WTC11 (cell line): ENCODE data around the gene POLD3. TPM values are rescaled to one million over a fixed set of nuclear protein-coding genes. Genes with fewer than 3 reads are reported as not detected.

Source experiments
- ATAC-seq: fragments of 200-7000 bp; cut with Tn5 transposase; 2 replicates; pipeline ENCODE4 v1.10.0; 2021; ENCODE audit warnings: mild to moderate bottlenecking, moderate library complexity
- CTCF ChIA-PET: fragments of 300-600 bp; sonication (Branson Sonifier 250); formaldehyde crosslinking; loops from one replicate; lab custom pipeline; 2021; ENCODE audit warnings: antibody characterized with exemption; lab: Charles Lee
- POLR2A ChIA-PET: fragments of 350-600 bp; sonication (Branson Sonifier 250); formaldehyde crosslinking; loops from one replicate; lab custom pipeline; 2021; ENCODE audit warnings: antibody characterized with exemption; lab: Charles Lee
- DNase-seq: peaks from one replicate; pipeline ENCODE4 v3.0.0; 2021; ENCODE audit warnings: low spot score
- H3K27ac Mint-ChIP-seq: 2 replicates; pipeline ENCODE4 v1.8.0; 2021; ENCODE audit warnings: mixed read lengths
- H3K27me3 Mint-ChIP-seq: 2 replicates; pipeline ENCODE4 v1.8.0; 2021; ENCODE audit warnings: low read depth, mild to moderate bottlenecking, moderate library complexity, mixed read lengths
- H3K36me3 Mint-ChIP-seq: 2 replicates; pipeline ENCODE4 v1.8.0; 2021; ENCODE audit warnings: mixed read lengths
- H3K4me1 Mint-ChIP-seq: 2 replicates; pipeline ENCODE4 v1.8.0; 2022; ENCODE audit warnings: mixed read lengths
- H3K4me3 Mint-ChIP-seq: 2 replicates; pipeline ENCODE4 v1.8.0; 2021; ENCODE audit warnings: mild to moderate bottlenecking, moderate library complexity, mixed read lengths
- H3K9me3 Mint-ChIP-seq: 2 replicates; pipeline ENCODE4 v1.8.0; 2021; ENCODE audit warnings: mixed read lengths
- CREM ChIP-seq: sonication (generic); formaldehyde crosslinking; IDR thresholded peaks from 2 replicates; pipeline ENCODE4 v1.8.1; 2022; ENCODE audit warnings: mild to moderate bottlenecking, missing genetic modification reagents, moderate library complexity
- FOXK1 ChIP-seq: sonication (generic); formaldehyde crosslinking; IDR thresholded peaks from 2 replicates; pipeline ENCODE4 v1.8.0; 2022; ENCODE audit warnings: mild to moderate bottlenecking, moderate library complexity, missing genetic modification reagents
- IRF2 ChIP-seq: sonication (generic); formaldehyde crosslinking; IDR thresholded peaks from 2 replicates; pipeline ENCODE4 v1.8.0; 2022; ENCODE audit warnings: low read depth, missing genetic modification reagents, borderline replicate concordance
- KAT7 ChIP-seq: sonication (generic); formaldehyde crosslinking; IDR thresholded peaks from 2 replicates; pipeline ENCODE4 v1.8.1; 2023; ENCODE audit warnings: missing genetic modification reagents, mild to moderate bottlenecking, borderline replicate concordance
- NFATC4 ChIP-seq: fragments of 250-450 bp; sonication (Bioruptor Pico); IDR thresholded peaks from 2 replicates; pipeline ENCODE4 v1.9.0; 2021; ENCODE audit warnings: mild to moderate bottlenecking
- NFYB ChIP-seq: sonication (generic); formaldehyde crosslinking; conservative IDR thresholded peaks from 2 replicates; pipeline ENCODE4 v1.8.0; 2022; ENCODE audit warnings: low read depth, missing genetic modification reagents
- NR2C2 ChIP-seq: sonication (generic); formaldehyde crosslinking; IDR thresholded peaks from 2 replicates; pipeline ENCODE4 v1.8.0; 2022; ENCODE audit warnings: mild to moderate bottlenecking, missing genetic modification reagents
- SMAD3 ChIP-seq: sonication (generic); formaldehyde crosslinking; IDR thresholded peaks from 2 replicates; pipeline ENCODE4 v1.8.0; 2022; ENCODE audit warnings: missing genetic modification reagents, mild to moderate bottlenecking, borderline replicate concordance
- SMAD4 ChIP-seq: sonication (generic); formaldehyde crosslinking; IDR thresholded peaks from 2 replicates; pipeline ENCODE4 v1.8.0; 2022; ENCODE audit warnings: mild to moderate bottlenecking, missing genetic modification reagents
- TEAD1 ChIP-seq: sonication (generic); formaldehyde crosslinking; IDR thresholded peaks from 2 replicates; pipeline ENCODE4 v1.8.0; 2022; ENCODE audit warnings: mild to moderate bottlenecking, missing genetic modification reagents
- ZNF121 ChIP-seq: sonication (generic); formaldehyde crosslinking; IDR thresholded peaks from 2 replicates; pipeline ENCODE4 v1.8.0; 2023; ENCODE audit warnings: missing genetic modification reagents
- ZNF317 ChIP-seq: sonication (generic); formaldehyde crosslinking; IDR thresholded peaks from 2 replicates; pipeline ENCODE4 v1.8.1; 2023; ENCODE audit warnings: low read depth, mild to moderate bottlenecking, moderate library complexity, missing genetic modification reagents, borderline replicate concordance
- ZNF396 ChIP-seq: fragments of 250-450 bp; sonication (Bioruptor Pico); IDR thresholded peaks from 2 replicates; pipeline ENCODE4 v1.8.0; 2021; ENCODE audit warnings: mild to moderate bottlenecking, moderate library complexity, borderline replicate concordance
- total RNA-seq: library from RNA; stranded (reverse); gene quantifications from 3 replicates; pipeline ENCODE4 v1.2.3, GENCODE V29; 2021
- TF ChIP-seq, protein P1 (sequence below): sonication (generic); formaldehyde crosslinking; IDR thresholded peaks from 2 replicates; pipeline ENCODE4 v1.8.1; 2022; ENCODE audit warnings: mild to moderate bottlenecking, missing genetic modification reagents, moderate library complexity, borderline replicate concordance
- TF ChIP-seq, protein P2 (sequence below): sonication (generic); formaldehyde crosslinking; IDR thresholded peaks from 2 replicates; pipeline ENCODE4 v1.8.1; 2022; ENCODE audit warnings: low read depth, missing genetic modification reagents, borderline replicate concordance
- TF ChIP-seq, protein P3 (sequence below): sonication (generic); formaldehyde crosslinking; IDR thresholded peaks from 2 replicates; pipeline ENCODE4 v1.8.1; 2022; ENCODE audit warnings: low read depth, mild to moderate bottlenecking, moderate library complexity, missing genetic modification reagents, borderline replicate concordance
- TF ChIP-seq, protein P4 (sequence below): sonication (generic); formaldehyde crosslinking; IDR thresholded peaks from 2 replicates; pipeline ENCODE4 v1.8.0; 2022; ENCODE audit warnings: missing genetic modification reagents
- TF ChIP-seq, protein P5 (sequence below): sonication (generic); formaldehyde crosslinking; IDR thresholded peaks from 2 replicates; pipeline ENCODE4 v1.8.1; 2023; ENCODE audit warnings: mild to moderate bottlenecking, moderate library complexity, missing genetic modification reagents
- TF ChIP-seq, protein P6 (sequence below): sonication (generic); formaldehyde crosslinking; IDR thresholded peaks from 2 replicates; pipeline ENCODE4 v1.8.0; 2023; ENCODE audit warnings: missing genetic modification reagents

POLD3 gene
- total RNA-seq, 1 experiment from 2014 or later = 24.1 TPM

DNA sequence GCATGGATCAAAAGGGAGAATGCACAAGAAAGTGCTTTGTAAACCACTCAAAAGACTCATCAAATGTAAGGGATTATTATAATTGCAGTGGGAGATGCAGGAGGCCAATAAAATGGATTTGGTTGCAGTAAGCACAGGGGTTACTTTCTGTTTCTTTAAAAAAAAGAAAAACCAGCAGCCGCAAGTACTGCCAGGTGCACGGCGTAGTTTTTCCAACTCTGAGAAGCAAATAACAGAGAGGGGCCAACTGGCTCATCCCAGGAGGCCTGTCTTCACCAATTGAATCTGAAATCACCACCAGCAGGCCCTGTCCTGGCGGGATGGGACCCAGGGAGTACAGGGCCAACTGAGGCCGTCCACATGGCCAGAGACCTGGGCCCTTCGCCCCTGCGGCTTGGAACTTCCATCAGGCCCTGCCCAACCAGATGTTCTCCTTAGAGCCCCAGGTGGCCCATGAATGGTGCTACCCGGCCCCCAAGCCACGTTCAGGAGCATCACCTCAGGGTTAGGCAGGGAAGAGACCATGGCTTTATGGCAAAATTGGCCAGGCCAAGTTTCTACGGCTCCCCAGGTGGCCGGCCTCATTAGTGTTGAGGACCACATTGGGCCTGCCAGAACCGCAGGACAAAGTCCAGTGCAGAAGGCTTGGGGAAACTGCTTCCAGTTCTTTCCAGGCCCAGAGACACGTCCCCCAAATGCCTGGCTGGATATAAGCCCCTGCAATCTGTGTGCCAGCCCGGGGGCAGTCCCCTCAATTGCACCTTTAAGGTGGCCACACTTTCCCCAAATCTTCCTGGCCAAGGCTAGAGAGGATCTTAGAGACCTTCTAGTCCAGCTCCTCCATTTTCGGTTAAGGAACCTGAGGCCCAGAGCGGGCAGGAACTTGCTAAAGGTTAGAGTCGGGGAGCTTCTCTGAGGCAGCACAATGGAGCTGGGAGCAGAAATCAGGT is 77.1 kb downstream of the POLD3 start (continued):
- TF ChIP-seq ZNF121 = no peak
- TF ChIP-seq, protein P1, sequence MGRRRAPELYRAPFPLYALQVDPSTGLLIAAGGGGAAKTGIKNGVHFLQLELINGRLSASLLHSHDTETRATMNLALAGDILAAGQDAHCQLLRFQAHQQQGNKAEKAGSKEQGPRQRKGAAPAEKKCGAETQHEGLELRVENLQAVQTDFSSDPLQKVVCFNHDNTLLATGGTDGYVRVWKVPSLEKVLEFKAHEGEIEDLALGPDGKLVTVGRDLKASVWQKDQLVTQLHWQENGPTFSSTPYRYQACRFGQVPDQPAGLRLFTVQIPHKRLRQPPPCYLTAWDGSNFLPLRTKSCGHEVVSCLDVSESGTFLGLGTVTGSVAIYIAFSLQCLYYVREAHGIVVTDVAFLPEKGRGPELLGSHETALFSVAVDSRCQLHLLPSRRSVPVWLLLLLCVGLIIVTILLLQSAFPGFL = no peak
- TF ChIP-seq CREM (CRISPR knock-in tag) = no peak
- no peak for TF ChIP-seq FOXK1 (CRISPR knock-in tag)

DNA sequence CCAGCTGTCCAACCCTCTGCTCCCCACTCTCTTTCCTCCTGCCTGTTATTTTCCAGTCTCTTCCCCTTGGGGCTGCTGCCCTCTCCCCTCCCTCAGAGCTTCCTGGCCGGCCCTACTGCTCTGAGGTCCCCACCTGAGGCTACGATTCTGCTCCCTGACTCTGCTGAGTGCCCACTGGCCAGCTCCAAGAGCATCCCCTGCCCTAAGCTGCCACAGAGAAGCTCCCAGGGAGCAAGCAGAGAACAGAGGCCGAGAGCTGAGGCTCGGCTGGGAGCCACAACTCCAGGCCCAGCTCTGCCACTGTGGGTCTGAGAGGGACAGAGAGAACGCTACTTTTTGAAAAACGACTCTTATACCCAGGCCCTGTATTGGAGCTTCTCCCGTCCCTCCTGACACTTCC is 77.8 kb downstream of the POLD3 start:
- no peak for ATAC-seq
- no peak for TF ChIP-seq CREM (CRISPR knock-in tag)
- no peak for TF ChIP-seq KAT7
- TF ChIP-seq, protein P2, sequence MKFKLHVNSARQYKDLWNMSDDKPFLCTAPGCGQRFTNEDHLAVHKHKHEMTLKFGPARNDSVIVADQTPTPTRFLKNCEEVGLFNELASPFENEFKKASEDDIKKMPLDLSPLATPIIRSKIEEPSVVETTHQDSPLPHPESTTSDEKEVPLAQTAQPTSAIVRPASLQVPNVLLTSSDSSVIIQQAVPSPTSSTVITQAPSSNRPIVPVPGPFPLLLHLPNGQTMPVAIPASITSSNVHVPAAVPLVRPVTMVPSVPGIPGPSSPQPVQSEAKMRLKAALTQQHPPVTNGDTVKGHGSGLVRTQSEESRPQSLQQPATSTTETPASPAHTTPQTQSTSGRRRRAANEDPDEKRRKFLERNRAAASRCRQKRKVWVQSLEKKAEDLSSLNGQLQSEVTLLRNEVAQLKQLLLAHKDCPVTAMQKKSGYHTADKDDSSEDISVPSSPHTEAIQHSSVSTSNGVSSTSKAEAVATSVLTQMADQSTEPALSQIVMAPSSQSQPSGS (CRISPR knock-in tag) = no peak
- no peak for TF ChIP-seq NFYB (CRISPR knock-in tag)
- no peak for TF ChIP-seq ZNF396 (CRISPR knock-in tag)
- no peak for TF ChIP-seq SMAD3 (CRISPR knock-in tag)
- TF ChIP-seq IRF2 (CRISPR knock-in tag) = no peak
- TF ChIP-seq, protein P3, sequence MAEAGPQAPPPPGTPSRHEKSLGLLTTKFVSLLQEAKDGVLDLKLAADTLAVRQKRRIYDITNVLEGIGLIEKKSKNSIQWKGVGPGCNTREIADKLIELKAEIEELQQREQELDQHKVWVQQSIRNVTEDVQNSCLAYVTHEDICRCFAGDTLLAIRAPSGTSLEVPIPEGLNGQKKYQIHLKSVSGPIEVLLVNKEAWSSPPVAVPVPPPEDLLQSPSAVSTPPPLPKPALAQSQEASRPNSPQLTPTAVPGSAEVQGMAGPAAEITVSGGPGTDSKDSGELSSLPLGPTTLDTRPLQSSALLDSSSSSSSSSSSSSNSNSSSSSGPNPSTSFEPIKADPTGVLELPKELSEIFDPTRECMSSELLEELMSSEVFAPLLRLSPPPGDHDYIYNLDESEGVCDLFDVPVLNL (CRISPR knock-in tag) = no peak
- TF ChIP-seq NR2C2 (CRISPR knock-in tag) = no peak
- TF ChIP-seq FOXK1 (CRISPR knock-in tag) = no peak
- TF ChIP-seq ZNF317 (CRISPR knock-in tag) = no peak
- DNase-seq = no peak
- ChIA-PET POLR2A (interaction anchor here (0.6 kb wide), 1 partner anchor 250 kb away, joined by 3 read pairs; no protein-coding TSS in a partner anchor), CTCF (interaction anchor here (1.0 to 6.1 kb wide), 4 partner anchors 14 to 69 kb away, joined by 3 to 32 read pairs (median 4); no protein-coding TSS in a partner anchor)
- peaks cover 5% of the 10 kb centered on the region for H3K9me3 Mint-ChIP-seq
- no peaks in the 10 kb centered on the region for H3K27me3 Mint-ChIP-seq
- H3K27ac Mint-ChIP-seq = no peak overlapping the region
- no peak overlapping the region for H3K4me3 Mint-ChIP-seq
- no peaks in the 10 kb centered on the region for H3K4me1 Mint-ChIP-seq
- peaks cover 4% of the 10 kb centered on the region for H3K36me3 Mint-ChIP-seq

DNA sequence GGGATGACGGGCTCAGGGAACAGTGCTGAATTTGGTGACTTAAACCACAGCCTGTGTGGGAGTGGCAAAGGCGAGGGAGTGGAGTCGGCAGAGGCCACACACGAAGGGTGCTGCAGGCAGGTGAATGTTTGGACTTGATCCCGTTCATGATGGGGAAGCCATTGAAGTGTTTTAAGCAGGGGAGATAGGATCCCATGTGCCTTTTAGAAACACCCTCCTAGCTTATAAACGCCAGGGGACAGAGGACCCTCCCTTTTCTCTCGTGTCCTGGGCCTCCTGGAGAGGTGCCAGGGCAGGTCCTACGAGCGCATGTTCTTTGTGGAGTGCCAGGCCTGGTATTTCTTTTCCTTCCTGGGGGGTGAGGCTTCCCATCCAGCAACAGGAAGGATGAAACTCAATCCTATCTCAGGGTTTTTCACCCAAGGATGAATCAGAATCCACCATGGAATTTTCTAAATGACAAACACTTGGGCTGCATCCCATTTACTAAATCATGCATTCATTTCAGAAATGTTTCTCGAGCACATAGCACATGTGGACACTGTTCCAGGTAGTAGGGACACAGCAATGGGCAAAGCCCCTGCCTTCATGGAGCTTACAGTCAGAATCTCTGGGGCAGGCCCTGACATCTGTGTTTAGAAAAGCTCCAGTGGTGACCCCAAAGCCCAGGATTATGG is 79.3 kb downstream of the POLD3 start:
- peaks cover 5% of the 10 kb centered on the region for H3K9me3 Mint-ChIP-seq
- no peak overlapping the region for H3K4me3 Mint-ChIP-seq
- H3K27ac Mint-ChIP-seq = no peak overlapping the region
- H3K27me3 Mint-ChIP-seq = no peaks in the 10 kb centered on the region; the same call in 1 of the 2 replicates
- ATAC-seq = no peak
- peaks cover 4% of the 10 kb centered on the region for H3K36me3 Mint-ChIP-seq
- POLR2A ChIA-PET = no interaction called here
- DNase-seq = no peak
- H3K4me1 Mint-ChIP-seq = no peaks in the 10 kb centered on the region
- CTCF ChIA-PET = interaction anchor here (0.6 to 6.1 kb wide), 2 partner anchors 30 to 61 kb away, joined by 3 to 32 read pairs; no protein-coding TSS in a partner anchor
- TF ChIP-seq, protein P4, sequence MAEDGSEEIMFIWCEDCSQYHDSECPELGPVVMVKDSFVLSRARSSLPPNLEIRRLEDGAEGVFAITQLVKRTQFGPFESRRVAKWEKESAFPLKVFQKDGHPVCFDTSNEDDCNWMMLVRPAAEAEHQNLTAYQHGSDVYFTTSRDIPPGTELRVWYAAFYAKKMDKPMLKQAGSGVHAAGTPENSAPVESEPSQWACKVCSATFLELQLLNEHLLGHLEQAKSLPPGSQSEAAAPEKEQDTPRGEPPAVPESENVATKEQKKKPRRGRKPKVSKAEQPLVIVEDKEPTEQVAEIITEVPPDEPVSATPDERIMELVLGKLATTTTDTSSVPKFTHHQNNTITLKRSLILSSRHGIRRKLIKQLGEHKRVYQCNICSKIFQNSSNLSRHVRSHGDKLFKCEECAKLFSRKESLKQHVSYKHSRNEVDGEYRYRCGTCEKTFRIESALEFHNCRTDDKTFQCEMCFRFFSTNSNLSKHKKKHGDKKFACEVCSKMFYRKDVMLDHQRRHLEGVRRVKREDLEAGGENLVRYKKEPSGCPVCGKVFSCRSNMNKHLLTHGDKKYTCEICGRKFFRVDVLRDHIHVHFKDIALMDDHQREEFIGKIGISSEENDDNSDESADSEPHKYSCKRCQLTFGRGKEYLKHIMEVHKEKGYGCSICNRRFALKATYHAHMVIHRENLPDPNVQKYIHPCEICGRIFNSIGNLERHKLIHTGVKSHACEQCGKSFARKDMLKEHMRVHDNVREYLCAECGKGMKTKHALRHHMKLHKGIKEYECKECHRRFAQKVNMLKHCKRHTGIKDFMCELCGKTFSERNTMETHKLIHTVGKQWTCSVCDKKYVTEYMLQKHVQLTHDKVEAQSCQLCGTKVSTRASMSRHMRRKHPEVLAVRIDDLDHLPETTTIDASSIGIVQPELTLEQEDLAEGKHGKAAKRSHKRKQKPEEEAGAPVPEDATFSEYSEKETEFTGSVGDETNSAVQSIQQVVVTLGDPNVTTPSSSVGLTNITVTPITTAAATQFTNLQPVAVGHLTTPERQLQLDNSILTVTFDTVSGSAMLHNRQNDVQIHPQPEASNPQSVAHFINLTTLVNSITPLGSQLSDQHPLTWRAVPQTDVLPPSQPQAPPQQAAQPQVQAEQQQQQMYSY = no peak
- TF ChIP-seq TEAD1 (CRISPR knock-in tag) (no peak), SMAD4 (CRISPR knock-in tag) (no peak), NFATC4 (CRISPR knock-in tag) (no peak)
- TF ChIP-seq, protein P5, sequence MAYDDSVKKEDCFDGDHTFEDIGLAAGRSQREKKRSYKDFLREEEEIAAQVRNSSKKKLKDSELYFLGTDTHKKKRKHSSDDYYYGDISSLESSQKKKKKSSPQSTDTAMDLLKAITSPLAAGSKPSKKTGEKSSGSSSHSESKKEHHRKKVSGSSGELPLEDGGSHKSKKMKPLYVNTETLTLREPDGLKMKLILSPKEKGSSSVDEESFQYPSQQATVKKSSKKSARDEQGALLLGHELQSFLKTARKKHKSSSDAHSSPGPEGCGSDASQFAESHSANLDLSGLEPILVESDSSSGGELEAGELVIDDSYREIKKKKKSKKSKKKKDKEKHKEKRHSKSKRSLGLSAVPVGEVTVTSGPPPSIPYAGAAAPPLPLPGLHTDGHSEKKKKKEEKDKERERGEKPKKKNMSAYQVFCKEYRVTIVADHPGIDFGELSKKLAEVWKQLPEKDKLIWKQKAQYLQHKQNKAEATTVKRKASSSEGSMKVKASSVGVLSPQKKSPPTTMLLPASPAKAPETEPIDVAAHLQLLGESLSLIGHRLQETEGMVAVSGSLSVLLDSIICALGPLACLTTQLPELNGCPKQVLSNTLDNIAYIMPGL (CRISPR knock-in tag) = no peak
- TF ChIP-seq, protein P6, sequence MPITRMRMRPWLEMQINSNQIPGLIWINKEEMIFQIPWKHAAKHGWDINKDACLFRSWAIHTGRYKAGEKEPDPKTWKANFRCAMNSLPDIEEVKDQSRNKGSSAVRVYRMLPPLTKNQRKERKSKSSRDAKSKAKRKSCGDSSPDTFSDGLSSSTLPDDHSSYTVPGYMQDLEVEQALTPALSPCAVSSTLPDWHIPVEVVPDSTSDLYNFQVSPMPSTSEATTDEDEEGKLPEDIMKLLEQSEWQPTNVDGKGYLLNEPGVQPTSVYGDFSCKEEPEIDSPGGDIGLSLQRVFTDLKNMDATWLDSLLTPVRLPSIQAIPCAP = no peak
